Stimulated activated CD4-positive, alpha-beta T cell treated with anti-CD3 and anti-CD28 coated beads, Interleukin-4, amount 100 ng/mL, for 48 hours (primary cell): ENCODE data around the gene GALNT17.
"Not testable (repeated sequence)": the region's sequence is repeated elsewhere in the genome, so short reads cannot be mapped to it uniquely, and the experiment has no call there.

Experiments
- DNase-seq, 2 donors: peaks; one replicate each; pipeline ENCODE4 v3.0.0-alpha.2; 2020; ENCODE audit warnings: low read depth in 2 of 2

The GALNT17 gene

DNA sequence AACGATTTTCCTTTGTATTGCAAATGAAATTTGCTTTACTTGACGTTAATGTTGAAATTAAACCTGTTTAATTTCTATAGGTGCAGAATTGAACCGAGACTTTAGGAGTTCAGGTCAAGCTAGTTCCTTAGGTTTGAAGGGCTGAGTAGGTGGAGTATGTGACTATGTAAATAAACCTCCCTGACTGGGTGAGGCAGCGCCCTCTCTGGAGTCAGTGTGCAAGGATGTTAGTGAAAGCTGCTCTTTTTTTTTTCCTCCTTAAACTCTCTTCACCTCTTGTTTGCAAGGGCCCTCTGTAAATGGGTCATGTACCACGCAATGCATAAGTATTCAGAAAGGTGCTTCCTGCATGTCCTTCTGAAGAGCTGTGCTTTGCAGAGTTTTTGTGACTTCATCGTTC is 33.8 kb downstream of the GALNT17 start:
- no peak for DNase-seq

DNA sequence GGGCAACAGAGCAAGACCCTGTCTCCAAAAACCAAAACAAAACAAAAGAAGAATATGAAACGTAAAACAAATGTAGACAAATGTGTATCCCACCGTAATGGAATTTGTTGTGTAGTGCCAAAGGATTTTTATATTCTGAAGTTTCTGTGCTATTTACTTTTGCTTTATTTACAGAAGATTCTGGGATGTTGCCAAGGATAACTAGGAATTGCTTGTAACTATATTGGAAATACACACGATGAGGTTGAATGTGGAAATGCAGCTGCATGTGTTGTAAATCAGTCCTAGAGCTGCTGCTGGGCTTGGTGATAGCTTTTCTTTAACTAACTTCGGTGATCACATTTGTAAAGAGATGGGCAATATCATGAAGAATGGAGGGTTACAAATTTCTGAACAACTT is 39.5 kb downstream of the GALNT17 start:
- DNase-seq: no peak

DNA sequence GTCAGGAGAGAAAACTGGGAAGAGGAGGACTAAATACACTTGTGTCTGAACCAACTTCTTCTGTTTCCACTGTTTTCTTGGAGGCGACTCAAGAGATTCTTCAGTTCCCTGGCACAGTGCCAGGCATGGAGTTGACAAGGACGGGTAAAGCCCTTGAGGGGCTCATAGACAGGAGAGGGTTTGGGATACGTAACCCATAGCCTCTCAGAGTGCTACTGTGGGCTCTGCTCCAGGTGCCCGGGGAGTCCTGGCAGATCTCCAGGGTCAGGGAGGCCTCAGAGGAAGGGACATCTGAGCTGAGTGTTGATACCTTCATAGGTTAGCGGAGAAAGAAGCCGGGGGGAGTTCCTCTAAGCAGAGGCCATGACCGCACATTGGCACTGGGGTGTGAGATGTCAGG is 42.0 kb downstream of the GALNT17 start:
- no peak for DNase-seq

DNA sequence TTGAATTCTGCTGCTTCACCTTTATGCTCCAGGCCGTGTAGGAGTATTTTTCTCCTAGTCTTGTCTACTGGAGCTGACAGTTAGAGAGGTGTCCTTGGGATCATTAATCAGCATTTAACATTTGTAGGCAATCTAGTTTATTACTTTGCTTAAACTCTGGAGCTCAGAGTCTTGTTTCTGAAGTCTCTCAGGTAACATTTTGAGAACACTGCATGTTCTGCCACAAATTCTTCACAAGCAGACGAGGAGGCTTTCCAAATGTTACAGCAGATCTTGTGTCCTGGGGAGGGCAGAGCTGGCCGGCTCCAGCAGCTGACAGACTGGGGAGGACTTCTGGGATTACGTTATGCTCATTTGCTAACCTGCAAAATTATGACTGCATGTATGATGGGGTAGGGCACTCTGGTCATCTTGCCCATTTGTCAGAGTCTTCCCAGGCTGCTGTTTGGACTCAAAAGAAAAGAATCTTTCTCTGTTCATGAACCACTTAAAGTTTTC is 50.5 kb downstream of the GALNT17 start:
- DNase-seq: no peak

DNA sequence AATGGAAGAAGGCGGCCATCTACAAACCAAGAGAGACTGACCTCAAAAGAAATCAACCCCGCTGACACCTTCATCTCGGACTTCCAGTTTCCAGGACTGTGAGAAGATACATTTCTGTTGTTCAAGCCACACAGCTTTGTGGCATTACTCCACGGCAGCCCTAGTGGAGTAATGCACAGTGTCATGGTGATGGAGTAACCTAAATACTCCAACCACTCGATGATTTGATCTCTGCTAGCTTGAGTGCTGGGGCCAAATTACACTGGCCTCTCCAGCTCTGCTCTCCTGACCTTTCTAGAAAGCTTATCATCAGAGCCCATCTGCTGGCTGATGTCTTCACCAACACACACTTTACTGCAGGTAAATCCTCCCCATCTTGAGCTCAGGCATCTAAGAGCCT is 52.2 kb downstream of the GALNT17 start:
- no peak for DNase-seq

DNA sequence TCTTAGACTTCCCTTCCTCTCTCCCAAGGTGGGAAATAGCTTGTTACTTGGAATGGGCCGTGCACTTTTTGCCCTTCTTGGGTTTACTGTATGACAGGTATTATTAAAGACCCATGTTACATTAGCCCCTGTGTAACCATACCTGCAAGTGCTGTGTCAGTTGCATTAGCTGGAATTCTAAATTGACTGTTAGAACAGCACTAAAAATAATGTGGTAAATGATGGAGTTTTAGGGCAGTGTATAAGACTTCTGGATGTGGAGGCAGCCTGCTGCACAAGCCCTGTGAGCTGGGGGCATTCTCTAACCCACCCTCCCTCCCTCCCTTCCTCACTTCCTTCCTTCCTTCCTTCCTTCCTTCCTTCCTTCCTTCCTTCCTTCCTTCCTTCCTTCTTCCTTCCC is 52.7 kb downstream of the GALNT17 start:
- no peak for DNase-seq

DNA sequence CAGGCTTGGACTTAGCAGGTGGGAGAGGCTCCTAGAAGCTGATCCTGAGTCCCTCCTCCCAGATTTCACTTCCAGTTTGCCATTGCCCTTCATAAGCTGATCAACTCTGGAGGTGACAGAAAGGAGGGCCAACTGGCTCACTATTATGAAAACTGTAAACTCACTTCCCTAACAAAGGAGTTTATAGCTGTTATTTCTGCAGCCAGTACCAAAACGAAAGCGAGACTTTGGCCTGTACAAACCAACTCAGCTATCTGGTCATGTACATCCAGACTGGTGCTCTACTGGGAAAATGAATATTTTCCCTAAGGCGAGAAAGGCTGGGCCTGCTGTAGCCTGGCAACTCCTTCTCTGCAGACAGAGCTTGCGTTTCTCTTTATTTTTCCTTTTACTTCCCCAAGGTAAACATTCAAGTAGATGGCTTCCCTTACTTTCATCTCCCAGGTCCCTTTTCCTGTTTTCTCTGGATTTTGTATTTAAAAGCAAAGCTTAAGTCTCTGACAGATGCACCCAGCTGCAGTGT is 54.7 kb downstream of the GALNT17 start:
- DNase-seq: no peak

DNA sequence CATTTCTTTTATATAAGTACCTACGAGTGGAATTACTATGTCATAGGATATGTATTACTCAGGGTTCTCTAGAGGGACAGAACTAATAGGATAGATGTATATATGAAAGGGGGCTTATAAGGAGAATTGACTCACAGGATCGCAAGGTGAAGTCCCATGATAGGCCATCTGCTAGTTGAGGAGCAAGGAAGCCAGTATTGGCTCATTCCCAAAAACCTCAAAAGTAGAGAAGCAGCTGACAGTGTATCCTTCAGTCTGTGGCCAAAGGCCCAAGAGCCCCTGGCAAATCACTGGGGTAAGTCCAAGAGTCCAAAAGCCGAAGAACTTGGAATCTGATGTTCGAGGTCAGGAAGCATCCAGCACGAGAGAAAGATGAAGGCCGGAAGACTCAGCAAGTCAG is 59.8 kb downstream of the GALNT17 start:
- no peak for DNase-seq

DNA sequence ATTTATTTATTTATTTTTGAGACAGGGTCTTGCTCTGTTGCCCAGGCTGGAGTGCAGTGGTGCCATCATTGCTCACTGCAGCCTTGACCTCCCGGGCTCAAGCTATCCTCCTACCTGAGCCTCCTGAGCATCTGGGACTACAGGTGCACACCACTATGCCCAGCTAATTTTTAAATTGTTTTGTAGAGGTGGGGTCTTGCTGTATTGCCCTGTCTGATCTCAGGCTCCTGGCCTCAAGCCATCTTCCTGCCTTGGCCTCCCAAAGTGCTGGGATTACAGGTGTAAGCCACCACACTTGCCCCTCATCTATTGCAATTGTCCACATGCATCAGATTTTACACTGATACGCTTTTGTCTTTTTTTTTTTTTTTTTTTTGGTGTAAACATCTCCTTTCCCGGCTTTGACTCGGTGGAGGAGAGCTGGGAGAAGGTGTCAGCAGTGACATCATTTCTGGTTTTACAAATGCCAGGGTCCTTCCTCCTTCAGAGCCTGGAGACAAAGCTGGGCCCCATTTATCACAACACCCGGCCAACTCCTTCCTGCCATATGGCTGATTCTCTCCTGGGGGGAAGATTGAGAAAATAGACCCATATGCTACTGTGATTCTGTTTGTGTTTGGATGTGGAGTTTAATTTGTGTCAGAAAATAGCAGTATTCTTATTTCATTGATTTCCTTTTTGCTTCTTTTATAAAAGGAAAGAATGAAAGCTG is 61.3 kb downstream of the GALNT17 start:
- no peak for DNase-seq

DNA sequence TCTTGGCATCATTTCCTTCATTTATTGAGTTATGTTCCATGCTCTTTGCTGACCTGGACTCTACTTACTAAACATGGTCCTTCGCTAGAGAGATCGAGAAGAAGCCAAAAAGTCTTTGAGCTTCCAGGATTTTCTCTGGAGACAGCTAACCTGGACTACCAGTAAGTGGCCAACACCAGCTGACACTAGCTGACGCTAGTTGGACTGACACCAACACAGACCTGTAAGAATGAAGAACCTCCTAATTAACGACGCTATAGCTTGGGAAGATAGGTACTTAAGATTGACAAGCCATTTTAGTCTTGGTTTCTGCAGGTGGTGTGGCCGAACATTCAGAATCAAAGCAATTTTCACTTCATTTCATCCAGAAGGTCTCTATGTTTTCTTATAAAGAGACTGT is 66.4 kb downstream of the GALNT17 start:
- no peak for DNase-seq

DNA sequence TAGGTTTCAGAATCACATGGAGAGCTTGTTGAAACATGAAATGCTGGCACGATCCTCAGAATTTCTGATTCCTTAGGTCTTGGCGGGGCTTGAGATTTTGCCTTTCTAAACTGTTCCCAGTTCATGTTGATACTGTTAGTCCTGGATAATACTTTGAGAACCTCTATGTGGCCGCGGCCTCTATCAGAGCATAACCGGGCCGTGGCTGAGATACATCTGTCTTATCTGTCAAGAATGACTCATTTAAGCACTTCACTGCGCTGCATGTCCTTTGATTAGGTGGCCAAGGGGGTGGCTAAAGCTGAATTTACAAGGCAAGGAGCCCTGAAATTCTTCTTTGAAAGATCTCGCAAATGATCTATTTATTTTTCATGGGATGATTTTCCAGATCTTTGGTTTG is 66.9 kb downstream of the GALNT17 start:
- DNase-seq: no peak

DNA sequence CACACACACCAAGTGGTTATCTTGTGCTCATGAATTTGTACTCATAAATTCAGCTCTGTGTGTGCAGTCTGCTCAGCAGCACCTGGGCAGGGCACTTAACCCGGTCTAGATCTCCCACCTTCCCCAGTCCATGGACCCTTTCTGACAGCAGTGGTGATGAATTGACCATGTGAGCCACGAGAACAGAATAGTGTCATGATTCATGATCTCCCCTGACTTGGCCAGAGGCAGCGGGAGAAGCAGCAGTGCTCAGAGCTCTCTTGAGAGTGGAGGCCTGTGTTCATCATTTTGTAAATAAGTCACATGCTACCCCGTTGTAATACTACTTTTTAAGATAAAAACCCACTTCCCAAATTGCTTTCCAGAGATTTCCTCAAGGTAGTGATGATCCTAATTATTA is 74.2 kb downstream of the GALNT17 start:
- DNase-seq: no peak

DNA sequence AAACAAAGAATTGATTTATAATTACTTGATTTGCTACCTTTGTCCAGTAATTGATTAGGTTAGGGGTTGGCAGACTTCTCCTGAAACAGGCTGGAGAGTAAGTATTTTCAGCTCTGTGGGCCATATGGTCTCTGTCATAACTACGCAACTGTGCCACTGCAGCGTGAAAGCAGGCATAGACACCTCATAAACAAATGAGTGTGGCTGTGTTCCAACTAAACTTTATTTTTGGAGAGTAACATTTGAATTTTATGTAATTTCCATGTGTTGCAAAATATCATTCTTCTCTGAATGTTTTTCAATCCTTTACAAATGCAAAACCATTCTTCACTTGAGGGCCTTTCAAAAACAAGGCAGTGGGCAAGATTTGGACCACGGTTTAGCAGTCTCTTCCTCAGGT is 76.9 kb downstream of the GALNT17 start:
- DNase-seq: no peak

DNA sequence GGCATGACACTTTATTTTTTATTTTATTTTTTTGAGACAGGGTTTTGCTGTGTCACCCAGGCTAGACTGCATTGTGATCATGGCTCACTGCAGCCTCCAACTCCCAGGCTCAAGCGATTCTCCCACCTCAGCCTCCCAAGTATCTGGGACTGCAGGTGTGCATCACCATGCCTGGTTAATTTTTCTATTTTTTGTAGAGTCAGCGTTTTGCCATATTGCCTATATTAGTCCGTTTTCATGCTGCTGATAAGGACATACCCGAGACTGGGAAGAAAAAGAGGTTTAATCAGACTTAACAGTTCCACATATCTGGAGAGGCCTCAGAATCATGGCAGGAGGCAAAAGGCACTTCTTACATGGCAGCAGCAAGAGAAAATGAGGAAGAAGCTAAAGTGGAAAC is 77.5 kb downstream of the GALNT17 start:
- not testable (repeated sequence) for DNase-seq

DNA sequence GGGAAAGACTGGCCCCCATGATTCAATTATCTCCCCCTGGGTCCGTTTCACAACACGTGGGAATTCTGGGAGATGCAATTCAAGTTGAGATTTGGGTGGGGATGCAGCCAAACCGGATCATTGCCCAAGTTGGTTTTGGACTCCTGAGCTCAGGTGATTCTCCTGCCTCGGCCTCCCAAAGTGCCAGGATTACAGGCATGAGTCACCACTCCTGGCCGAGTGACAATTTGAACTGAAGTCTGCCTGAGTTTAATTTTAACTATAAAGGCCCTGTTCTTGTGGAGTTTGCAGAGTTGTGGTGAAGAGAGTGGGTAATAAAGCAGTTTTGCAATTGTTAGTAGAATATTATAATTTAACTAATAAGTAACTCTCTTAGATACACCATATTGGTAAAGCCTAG is 78.3 kb downstream of the GALNT17 start:
- no peak for DNase-seq

DNA sequence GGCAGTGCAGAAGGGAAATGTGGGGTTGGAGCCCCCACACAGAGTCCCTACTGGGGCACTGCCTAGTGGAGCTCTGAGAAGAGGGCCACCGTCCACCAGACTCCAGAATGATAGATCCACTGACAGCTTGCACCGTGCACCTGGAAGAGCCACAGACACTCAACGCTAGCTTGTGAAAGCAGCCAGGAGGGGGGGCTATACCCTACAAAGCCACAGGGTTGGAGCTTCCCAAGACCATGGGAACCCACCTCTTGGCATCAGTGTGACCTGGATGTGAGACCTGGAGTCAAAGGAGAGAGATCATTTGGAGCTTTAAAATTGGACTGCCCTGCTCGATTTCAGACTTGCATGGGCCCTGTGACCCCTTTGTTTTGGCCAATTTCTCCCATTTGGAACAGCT is 80.5 kb downstream of the GALNT17 start:
- not testable (repeated sequence) for DNase-seq

DNA sequence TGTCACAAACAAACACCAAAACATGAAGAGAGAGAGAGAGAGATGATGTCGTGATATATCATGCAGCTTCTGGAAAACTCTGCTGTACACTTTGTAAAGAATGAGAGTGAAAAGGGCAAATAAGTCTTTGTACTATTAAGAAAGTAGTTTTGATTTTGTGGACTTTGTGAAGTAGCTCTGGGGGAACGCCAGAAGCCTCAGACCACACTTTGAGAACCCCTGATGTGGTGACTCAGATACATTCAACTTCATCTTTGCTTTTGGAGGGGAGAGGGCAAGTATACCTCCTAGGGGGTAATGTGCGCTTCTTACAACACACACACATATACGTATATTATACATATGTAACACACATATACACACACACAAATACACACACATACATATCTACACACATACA is 84.3 kb downstream of the GALNT17 start:
- DNase-seq: no peak

DNA sequence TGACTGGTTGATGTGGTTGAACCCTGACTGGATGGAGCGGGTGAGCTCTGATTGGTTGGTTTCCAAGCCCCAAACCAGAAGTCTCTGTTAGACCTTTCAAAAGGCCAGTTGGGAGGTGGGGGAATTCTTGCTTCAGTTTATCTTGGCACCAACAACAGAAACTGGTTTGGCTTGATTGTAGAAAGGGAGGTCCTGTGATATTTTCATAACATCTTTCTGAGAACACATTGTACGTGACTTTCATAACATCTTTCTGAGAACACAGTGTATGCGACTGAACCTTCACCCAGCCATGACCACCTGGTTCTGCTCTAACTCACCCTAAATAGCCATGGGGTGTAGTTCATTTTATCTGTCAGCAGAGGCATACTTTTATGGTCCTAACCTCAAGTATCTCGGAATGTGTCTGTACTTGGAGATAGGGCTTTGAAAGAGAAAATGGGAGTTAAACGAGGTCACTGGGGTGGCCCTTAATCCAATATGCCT is 88.3 kb downstream of the GALNT17 start:
- no peak for DNase-seq

DNA sequence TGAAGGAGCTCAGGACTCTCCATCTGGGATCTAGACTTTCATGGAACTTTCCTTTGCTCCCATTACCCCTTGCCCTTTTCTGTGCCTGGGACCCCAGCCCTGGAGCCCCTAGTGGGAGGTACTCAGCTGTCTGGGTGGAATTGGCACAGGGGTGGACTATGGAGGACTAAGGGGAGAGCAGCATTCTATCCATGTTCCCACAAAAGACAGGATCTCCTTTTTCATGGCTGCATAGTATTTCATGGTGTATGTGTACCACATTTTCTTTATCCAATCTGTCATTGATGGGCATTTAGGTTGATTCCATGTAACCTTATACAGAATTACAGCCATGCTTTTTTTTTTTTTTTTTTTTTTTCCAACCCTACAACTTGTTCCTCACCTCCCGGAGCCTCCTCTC is 89.1 kb downstream of the GALNT17 start:
- no peak for DNase-seq

DNA sequence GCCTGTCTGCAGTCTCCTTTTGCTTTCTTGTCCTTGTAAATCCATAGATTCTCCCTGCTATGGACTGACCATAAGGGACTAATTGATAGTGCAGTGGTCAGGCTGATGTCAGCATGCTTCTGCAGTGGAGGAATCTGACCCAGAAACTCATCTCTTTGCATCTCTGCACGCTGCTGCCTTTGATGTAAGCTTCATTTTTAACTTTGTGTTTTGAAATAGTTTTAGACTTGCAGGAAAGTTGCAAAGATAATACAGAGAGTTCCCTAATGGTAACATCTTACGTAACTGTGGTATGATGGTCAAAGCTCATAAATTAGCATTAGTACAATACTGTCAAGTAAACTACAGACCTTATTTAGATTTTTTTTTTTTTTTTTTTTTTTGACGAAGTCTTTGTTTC is 89.6 kb downstream of the GALNT17 start:
- DNase-seq: no peak

DNA sequence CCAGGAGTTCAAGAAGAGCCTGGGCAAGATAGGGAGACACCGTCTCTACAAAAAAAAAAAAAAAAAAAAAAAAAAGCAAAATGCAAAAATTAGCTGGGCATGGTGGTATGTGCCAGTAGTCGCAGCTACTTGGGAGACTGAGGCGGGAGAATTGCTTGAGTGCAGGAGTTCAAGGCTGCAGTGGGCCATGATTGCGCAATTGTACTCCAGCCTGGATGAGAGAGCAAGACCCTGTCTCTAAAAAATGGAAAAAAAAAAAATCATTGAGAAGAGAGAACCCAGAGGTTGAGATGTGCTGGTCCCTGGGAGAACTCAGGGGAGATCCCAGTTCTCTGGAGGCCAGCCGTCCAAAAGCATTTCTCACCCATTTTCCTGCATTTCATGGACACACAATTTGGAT is 95.2 kb downstream of the GALNT17 start:
- DNase-seq: no peak

DNA sequence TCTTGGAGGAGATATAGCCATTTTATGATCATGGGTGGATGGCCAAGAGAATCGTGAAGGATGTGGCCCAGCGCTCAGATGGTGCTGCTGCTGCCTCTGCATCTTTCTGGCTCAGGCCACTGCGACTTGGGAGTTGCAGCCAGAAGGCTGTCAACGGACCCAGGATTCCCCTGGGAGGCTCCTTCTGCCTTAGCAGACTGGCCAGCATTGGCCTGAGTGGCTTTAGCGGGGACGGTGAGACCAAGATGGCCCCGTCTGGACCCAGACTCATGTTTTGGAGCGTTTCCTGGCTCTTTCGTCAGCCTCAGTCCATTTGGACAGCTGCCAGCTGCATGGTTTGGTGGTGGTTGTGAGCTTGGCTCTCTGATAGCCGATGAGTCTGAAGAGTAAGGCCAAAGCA is 97.2 kb downstream of the GALNT17 start:
- DNase-seq: no peak

DNA sequence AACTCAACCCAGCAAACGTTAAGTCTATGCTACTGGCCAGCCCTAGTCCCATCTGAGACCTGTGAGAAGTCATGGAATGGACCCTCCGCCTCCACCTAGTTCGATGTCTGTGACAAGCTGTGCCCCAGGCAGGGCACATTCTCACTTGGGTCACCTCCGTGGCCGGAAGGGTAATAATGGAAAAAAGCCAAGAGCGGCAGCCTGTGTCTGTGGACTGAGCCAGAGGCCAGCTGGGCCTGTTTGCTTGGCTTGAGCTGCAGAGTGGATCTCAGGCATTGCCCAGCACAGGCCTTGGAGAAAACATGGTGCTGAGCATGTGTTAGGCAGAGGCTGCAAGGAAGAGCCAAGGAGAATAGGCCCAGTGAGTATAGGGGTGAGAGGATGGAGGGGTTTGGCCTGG is 97.8 kb downstream of the GALNT17 start:
- no peak for DNase-seq

DNA sequence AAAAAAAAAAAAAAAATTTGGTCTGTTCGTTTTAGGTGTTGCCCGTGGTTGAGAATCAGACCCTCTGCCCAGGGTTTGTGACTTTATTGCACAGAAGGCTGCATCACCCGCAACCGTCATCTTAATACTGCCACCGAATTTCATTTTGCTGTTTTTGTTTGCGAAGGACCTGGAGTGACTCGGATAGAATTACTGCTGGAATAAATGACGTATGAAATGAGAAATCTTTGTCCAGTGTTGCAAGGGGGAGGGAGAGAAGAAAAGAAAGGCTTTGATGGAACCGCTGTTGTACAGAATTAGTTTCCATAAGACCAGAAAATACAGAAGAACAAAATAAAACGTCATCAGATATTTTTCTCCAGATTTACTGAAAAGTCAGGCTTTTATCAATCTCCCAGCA is 103.3 kb downstream of the GALNT17 start:
- no peak for DNase-seq
